ENCODE measurements around the gene ALK.

ALK gene

DNA sequence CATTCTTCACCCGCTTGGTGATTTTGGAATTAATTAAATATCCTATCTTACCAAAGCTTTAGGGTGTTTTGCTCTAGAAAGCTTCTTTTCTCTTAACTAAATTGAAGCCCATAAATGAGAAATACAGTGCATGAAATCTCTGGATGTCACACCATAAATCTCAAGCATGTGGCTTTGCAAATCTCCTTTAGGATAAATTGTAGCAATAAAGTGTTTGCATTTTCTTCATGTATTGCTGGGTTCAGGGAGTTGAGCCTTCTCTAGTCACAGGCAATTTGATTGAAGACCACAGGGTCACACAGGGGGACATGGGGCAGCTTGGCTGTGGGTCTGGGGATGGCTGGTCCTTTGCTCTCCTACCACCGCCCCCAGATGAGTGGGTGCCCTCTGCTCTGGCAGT is 442.0 kb downstream of the ALK start:
- TF ChIP-seq FOXP2 (optimal IDR thresholded peaks at IDR 0.05; ENCODE audit: borderline replicate concordance, extremely low read depth, extremely low read length, insufficient read depth) (no peak), TAF1 (IDR thresholded peaks at IDR 0.05; ENCODE audit: borderline replicate concordance, insufficient read depth, low read length) (no peak)

DNA sequence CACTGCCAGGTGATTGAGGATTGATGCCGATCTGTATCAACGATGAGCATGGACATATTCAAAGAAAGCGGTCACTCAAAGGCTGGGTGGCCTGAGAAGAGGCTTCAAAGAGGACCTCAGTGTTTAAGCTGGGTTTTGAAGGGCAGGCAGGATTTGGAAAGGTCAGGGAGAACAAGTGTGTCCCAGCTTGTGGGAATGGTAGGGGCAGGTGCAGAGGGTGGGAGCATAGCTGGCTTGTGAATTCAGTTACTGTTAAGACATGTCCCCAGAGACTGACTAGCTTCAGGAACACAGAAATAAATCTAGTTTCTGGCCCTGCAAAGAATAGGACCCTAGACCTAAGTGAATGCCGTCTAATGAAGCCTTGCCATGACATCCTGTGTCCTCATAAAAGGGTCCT is 442.7 kb downstream of the ALK start:
- TF ChIP-seq TAF1 (IDR thresholded peaks at IDR 0.05; ENCODE audit: borderline replicate concordance, insufficient read depth, low read length), result no peak
- TF ChIP-seq SIN3A (IDR thresholded peaks at IDR 0.05; ENCODE audit: borderline replicate concordance, insufficient read depth, low read length), result no peak
- no peak for TF ChIP-seq POLR2AphosphoS5 (IDR thresholded peaks at IDR 0.05; ENCODE audit: low read depth, low read length)
- TF ChIP-seq FOXP2 (optimal IDR thresholded peaks at IDR 0.05; ENCODE audit: borderline replicate concordance, extremely low read depth, extremely low read length, insufficient read depth), result no peak
- TF ChIP-seq, protein P1, sequence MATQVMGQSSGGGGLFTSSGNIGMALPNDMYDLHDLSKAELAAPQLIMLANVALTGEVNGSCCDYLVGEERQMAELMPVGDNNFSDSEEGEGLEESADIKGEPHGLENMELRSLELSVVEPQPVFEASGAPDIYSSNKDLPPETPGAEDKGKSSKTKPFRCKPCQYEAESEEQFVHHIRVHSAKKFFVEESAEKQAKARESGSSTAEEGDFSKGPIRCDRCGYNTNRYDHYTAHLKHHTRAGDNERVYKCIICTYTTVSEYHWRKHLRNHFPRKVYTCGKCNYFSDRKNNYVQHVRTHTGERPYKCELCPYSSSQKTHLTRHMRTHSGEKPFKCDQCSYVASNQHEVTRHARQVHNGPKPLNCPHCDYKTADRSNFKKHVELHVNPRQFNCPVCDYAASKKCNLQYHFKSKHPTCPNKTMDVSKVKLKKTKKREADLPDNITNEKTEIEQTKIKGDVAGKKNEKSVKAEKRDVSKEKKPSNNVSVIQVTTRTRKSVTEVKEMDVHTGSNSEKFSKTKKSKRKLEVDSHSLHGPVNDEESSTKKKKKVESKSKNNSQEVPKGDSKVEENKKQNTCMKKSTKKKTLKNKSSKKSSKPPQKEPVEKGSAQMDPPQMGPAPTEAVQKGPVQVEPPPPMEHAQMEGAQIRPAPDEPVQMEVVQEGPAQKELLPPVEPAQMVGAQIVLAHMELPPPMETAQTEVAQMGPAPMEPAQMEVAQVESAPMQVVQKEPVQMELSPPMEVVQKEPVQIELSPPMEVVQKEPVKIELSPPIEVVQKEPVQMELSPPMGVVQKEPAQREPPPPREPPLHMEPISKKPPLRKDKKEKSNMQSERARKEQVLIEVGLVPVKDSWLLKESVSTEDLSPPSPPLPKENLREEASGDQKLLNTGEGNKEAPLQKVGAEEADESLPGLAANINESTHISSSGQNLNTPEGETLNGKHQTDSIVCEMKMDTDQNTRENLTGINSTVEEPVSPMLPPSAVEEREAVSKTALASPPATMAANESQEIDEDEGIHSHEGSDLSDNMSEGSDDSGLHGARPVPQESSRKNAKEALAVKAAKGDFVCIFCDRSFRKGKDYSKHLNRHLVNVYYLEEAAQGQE (IDR thresholded peaks at IDR 0.05; ENCODE audit: insufficient read depth in 1 of 2, low read depth in 2 of 2, low read length in 2 of 2), result no peak

DNA sequence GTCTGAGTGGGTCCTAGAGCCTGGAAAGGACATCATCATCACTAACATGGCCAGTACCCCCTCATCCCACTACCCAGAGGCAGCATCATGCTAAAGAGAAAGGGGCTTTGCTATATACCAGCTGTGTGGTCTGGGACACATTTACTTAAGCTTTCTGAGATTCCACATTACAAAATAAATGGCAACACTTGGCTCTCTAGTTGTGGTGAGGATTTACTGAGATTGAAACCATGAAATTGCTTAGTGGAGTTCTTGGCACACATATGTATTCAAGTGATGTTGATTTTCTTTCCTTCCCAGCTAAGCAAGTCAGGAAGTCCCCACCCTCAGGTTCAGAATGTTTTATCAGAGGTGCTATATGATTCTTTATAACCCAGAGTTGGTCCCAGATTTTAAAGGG is 444.2 kb downstream of the ALK start:
- TF ChIP-seq TAF1 (IDR thresholded peaks at IDR 0.05; ENCODE audit: borderline replicate concordance, insufficient read depth, low read length), result no peak
- no peak for TF ChIP-seq SIN3A (IDR thresholded peaks at IDR 0.05; ENCODE audit: borderline replicate concordance, insufficient read depth, low read length)
- TF ChIP-seq, protein P1 (IDR thresholded peaks at IDR 0.05; ENCODE audit: insufficient read depth in 1 of 2, low read depth in 2 of 2, low read length in 2 of 2), result no peak
- no peak for TF ChIP-seq POLR2AphosphoS5 (IDR thresholded peaks at IDR 0.05; ENCODE audit: low read depth, low read length)

DNA sequence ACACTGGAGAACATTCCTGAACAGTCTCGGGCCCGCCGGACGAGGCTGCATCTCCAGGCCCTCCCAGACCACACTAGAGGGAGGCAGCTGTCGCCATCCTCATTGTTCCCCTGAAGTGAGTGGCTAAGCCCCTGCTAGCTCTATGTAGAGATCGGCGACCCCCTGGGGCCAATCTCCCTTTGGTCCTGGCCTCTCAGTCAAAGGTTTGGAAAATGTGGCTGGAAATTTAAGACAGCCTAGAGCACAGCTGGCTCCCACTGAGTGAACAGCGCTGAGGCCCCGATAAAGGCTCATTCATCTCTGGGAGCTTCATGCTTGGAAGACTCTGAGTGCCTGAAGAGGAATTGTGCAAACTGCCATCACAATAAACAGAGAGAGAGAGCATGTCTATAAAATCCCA is 445.9 kb downstream of the ALK start:
- TF ChIP-seq FOXP2 (optimal IDR thresholded peaks at IDR 0.05; ENCODE audit: borderline replicate concordance, extremely low read depth, extremely low read length, insufficient read depth), result no peak
- no peak for TF ChIP-seq POLR2AphosphoS5 (IDR thresholded peaks at IDR 0.05; ENCODE audit: low read depth, low read length)
- TF ChIP-seq TAF1 (IDR thresholded peaks at IDR 0.05; ENCODE audit: borderline replicate concordance, insufficient read depth, low read length), result no peak
- no peak for TF ChIP-seq SIN3A (IDR thresholded peaks at IDR 0.05; ENCODE audit: borderline replicate concordance, insufficient read depth, low read length)
- TF ChIP-seq, protein P1 (IDR thresholded peaks at IDR 0.05; ENCODE audit: insufficient read depth in 1 of 2, low read depth in 2 of 2, low read length in 2 of 2), result no peak

DNA sequence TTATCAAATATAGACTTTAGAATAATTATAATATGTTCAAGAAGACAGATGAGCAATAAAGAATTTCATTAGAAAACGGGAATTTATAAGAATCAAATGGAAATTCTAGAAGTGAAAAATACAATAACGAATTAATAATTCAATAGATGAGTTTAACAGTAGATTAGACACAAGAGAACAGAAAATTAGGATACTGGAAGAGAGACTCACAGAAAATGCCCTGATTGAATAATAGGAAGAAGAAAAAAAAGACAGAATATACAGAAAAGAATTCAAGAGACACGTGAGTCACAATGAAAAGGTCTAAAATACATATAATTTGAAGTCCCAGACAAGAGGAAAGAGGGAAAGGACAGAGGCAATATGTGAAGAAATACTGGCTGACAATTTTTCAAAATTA is 451.4 kb downstream of the ALK start:
- TF ChIP-seq POLR2AphosphoS5 (IDR thresholded peaks at IDR 0.05; ENCODE audit: low read depth, low read length), result no peak
- TF ChIP-seq FOXP2 (optimal IDR thresholded peaks at IDR 0.05; ENCODE audit: borderline replicate concordance, extremely low read depth, extremely low read length, insufficient read depth), result no peak
- TF ChIP-seq TAF1 (IDR thresholded peaks at IDR 0.05; ENCODE audit: borderline replicate concordance, insufficient read depth, low read length), result no peak

DNA sequence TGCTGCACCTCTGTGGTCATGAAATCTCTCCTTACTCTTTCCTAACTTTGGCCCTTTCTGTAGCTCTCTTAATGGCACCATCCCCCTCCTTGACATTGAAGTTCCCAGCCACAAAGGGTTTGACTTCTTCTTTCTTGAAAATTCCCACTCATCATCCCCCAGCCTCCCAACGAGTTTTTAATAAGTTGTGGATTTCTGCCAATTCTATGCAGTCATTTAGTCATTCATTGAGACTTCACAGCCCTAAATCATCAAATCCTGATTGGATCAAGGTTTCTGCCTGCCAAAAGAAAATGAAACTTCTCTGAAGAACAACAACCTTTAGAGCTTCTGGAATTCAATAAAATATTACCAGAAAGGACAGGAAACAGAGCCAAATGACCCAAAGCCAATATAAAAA is 451.9 kb downstream of the ALK start:
- no peak for TF ChIP-seq FOXP2 (optimal IDR thresholded peaks at IDR 0.05; ENCODE audit: borderline replicate concordance, extremely low read depth, extremely low read length, insufficient read depth)
- no peak for TF ChIP-seq TAF1 (IDR thresholded peaks at IDR 0.05; ENCODE audit: borderline replicate concordance, insufficient read depth, low read length)
- TF ChIP-seq, protein P1 (IDR thresholded peaks at IDR 0.05; ENCODE audit: insufficient read depth in 1 of 2, low read depth in 2 of 2, low read length in 2 of 2), result no peak
